CD14-positive monocyte (primary cell): Measurements from ENCODE around the gene S100A16. TPM values are rescaled to one million over a fixed set of nuclear protein-coding genes. Genes with fewer than 3 reads are reported as not detected.

Source experiments
- DNase-seq, 3 donors: peaks; one replicate each; pipeline ENCODE4 v3.0.0-alpha.2; 2011 to 2022
- H2AFZ ChIP-seq: 2 replicates; pipeline ENCODE4 v1.6.0; 2012; ENCODE audit warnings: mild to moderate bottlenecking, low read depth, low read length, inconsistent platforms; ENCODE audit not compliant: insufficient read depth, poor library complexity, severe bottlenecking
- H3K27ac ChIP-seq, 2 donors: 1 replicate in 1 of 2; 2 replicates in 1 of 2; pipeline ENCODE4 v1.5.1; 2012 to 2013; ENCODE audit warnings: low read length in 2 of 2, control low read depth in 1 of 2, inconsistent platforms in 1 of 2, low read depth in 1 of 2, mild to moderate bottlenecking in 1 of 2
- H3K27me3 ChIP-seq, 2 donors: one replicate each; pipeline versions ENCODE4 v1.6.0 to v1.6.1; 2011 to 2013; ENCODE audit warnings: low read length in 2 of 2; ENCODE audit not compliant: control insufficient read depth in 2 of 2, insufficient read depth in 2 of 2
- H3K36me3 ChIP-seq, 2 donors: replicated peaks in 1 of 2; 1 replicate in 1 of 2; 2 replicates in 1 of 2; pipeline versions ENCODE4 v1.5.1 to v1.6.1; 2012 to 2013; ENCODE audit warnings: low read length in 2 of 2, control low read depth in 1 of 2, inconsistent platforms in 1 of 2, mild to moderate bottlenecking in 1 of 2; ENCODE audit not compliant: insufficient read depth in 2 of 2, control insufficient read depth in 1 of 2
- H3K4me1 ChIP-seq, 2 donors: 1 replicate in 1 of 2; 2 replicates in 1 of 2; pipeline versions ENCODE4 v1.5.1 to v1.6.1; 2012 to 2013; ENCODE audit warnings: low read length in 2 of 2, control low read depth in 1 of 2, inconsistent platforms in 1 of 2, mild to moderate bottlenecking in 1 of 2, moderate library complexity in 1 of 2; ENCODE audit not compliant: insufficient read depth in 2 of 2, control insufficient read depth in 1 of 2
- H3K4me2 ChIP-seq: replicated peaks from 2 replicates; pipeline ENCODE3; 2012; ENCODE audit warnings: low read length, moderate library complexity, mild to moderate bottlenecking; ENCODE audit not compliant: poor library complexity, severe bottlenecking; ENCODE audit errors: extremely low read depth
- H3K4me3 ChIP-seq, 3 experiments: fragments of 200-600 bp in 1 of 3; sonication (generic) in 1 of 3; replicated peaks in 1 of 3; 1 replicate in 2 of 3; 2 replicates in 1 of 3; pipeline ENCODE4 v1.5.1; 2011 to 2013; ENCODE audit warnings: low read length in 3 of 3, mild to moderate bottlenecking in 3 of 3, control low read depth in 2 of 3, low read depth in 2 of 3, inconsistent platforms in 1 of 3, moderate library complexity in 1 of 3
- H3K79me2 ChIP-seq: 2 replicates; pipeline ENCODE4 v1.6.0; 2012; ENCODE audit warnings: mild to moderate bottlenecking, control low read depth, inconsistent platforms, low read length, moderate library complexity; ENCODE audit not compliant: insufficient read depth
- H3K9ac ChIP-seq: 2 replicates; pipeline ENCODE4 v1.6.0; 2017; ENCODE audit warnings: low read length, mild to moderate bottlenecking; ENCODE audit not compliant: insufficient read depth, poor library complexity, severe bottlenecking
- H3K9me3 ChIP-seq, 2 donors: replicated peaks in 1 of 2; 1 replicate in 1 of 2; 2 replicates in 1 of 2; pipeline versions ENCODE4 v1.5.1 to v1.6.1; 2012 to 2013; ENCODE audit warnings: low read length in 2 of 2, control low read depth in 1 of 2; ENCODE audit not compliant: control insufficient read depth in 1 of 2, insufficient read depth in 1 of 2
- H4K20me1 ChIP-seq: 2 replicates; pipeline ENCODE4 v1.6.0; 2012; ENCODE audit warnings: mild to moderate bottlenecking, low read length, control low read depth, moderate library complexity; ENCODE audit not compliant: insufficient read depth
- H3K27ac Mint-ChIP-seq, 7 donors: one replicate each; pipeline ENCODE4 v1.8.0; 2020; ENCODE audit warnings: mild to moderate bottlenecking in 7 of 7, mixed read lengths in 7 of 7, moderate library complexity in 6 of 7, inconsistent platforms in 2 of 7
- H3K27me3 Mint-ChIP-seq, 3 donors: one replicate each; pipeline ENCODE4 v1.8.0; 2021 to 2022; ENCODE audit warnings: low read depth in 3 of 3, mild to moderate bottlenecking in 3 of 3, mixed read lengths in 3 of 3, moderate library complexity in 3 of 3, inconsistent platforms in 1 of 3
- H3K36me3 Mint-ChIP-seq, 2 donors: one replicate each; pipeline ENCODE4 v1.8.0; 2020; ENCODE audit warnings: mixed read lengths in 2 of 2, inconsistent platforms in 1 of 2, mild to moderate bottlenecking in 1 of 2
- H3K4me1 Mint-ChIP-seq: one replicate; pipeline ENCODE4 v1.8.0; 2020; ENCODE audit warnings: mild to moderate bottlenecking, mixed read lengths
- H3K4me3 Mint-ChIP-seq, 2 donors: one replicate each; pipeline ENCODE4 v1.8.0; 2020; ENCODE audit warnings: mild to moderate bottlenecking in 2 of 2, mixed read lengths in 2 of 2, moderate library complexity in 1 of 2
- H3K9me3 Mint-ChIP-seq, 7 donors: one replicate each; pipeline ENCODE4 v1.8.0; 2020 to 2022; ENCODE audit warnings: mixed read lengths in 7 of 7, mild to moderate bottlenecking in 6 of 7, moderate library complexity in 6 of 7, inconsistent platforms in 2 of 7
- WGBS: methylation state at CpG from one replicate; pipeline ENCODE4 v1.1.5; 2013; ENCODE audit warnings: missing lambda C conversion rate; ENCODE audit not compliant: insufficient coverage; 5-methylcytosine and 5-hydroxymethylcytosine counted together
- intact Hi-C, 2 donors: fragments of 100-400 bp; cut with micrococcal nuclease; formaldehyde crosslinking; loops; one replicate each; pipeline versions ENCODE4 v1.15.0 to v1.15.1; 2023
- polyA plus RNA-seq, 3 donors: library from polyadenylated mRNA; depleted of rRNA in 1 of 3; unstranded in 2 of 3; stranded (reverse) in 1 of 3; fragments of 300-500 nt in 2 of 3; fragments of >200 nt in 1 of 3; fragmentation: Illumina TruSeq in 2 of 3; gene quantifications; 1 replicate in 2 of 3; 2 replicates in 1 of 3; pipeline ENCODE4 v1.2.3, GENCODE V29; 2012 to 2021
- TF ChIP-seq, protein P1 (sequence below): fragments of 200-600 bp; IDR thresholded peaks from one replicate; pipeline ENCODE4 v1.8.0; 2022; ENCODE audit warnings: antibody characterized with exemption, mild to moderate bottlenecking

Gene S100A16
- polyA plus RNA-seq, 3 donors, result not detected

DNA sequence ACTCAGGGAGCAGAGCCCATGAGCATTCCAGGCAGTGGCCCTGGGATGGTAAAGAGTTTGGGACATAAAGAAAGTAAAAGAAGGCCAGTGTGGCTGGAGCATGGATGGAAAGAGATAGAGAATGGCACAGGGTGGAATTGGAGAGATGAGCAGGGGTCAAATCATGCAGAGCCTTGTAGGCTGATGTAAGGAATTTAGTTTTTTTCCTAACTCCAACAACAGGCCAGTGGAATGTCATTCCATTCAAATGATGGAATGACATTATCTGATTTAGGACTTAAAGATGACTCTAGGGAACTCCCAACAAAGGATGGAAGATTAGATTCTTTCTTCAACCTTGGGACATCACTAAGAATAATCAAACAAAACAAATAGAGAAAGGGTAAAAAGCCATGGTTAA, 34.4 kb downstream of the S100A16 start:
- Mint-ChIP-seq H3K36me3 (no peaks in the 10 kb centered on the region), H3K27me3 (peaks cover 1 to 7% (median 2%) of the 10 kb centered on the region in 3 donors), H3K4me1 (peaks cover 17% of the 10 kb centered on the region), H3K4me3 (no peak overlapping the region), H3K9me3 (peaks cover 0 to 6% (median 0%) of the 10 kb centered on the region in 7 donors), H3K27ac (no peak overlapping the region)
- no peaks in the 10 kb centered on the region for H3K9me3 ChIP-seq
- no peaks in the 10 kb centered on the region for H3K79me2 ChIP-seq
- DNase-seq, result no peak
- H3K4me1 ChIP-seq, result peaks cover 11 to 16% of the 10 kb centered on the region in 2 donors
- H3K27me3 ChIP-seq, result no peaks in the 10 kb centered on the region
- H4K20me1 ChIP-seq, result no peaks in the 10 kb centered on the region
- H3K36me3 ChIP-seq, result no peaks in the 10 kb centered on the region
- no peak overlapping the region for H3K4me2 ChIP-seq
- intact Hi-C loops, result loop anchor here (10.0 kb wide), 2 partner anchors 46 to 214 kb away; partner anchors contain the start of genes S100A1 (in 1 of the 2) and S100A13 (in 1 of the 2)
- H3K4me3 ChIP-seq, result no peak overlapping the region
- H3K9ac ChIP-seq, result no peak overlapping the region
- TF ChIP-seq, protein P1, sequence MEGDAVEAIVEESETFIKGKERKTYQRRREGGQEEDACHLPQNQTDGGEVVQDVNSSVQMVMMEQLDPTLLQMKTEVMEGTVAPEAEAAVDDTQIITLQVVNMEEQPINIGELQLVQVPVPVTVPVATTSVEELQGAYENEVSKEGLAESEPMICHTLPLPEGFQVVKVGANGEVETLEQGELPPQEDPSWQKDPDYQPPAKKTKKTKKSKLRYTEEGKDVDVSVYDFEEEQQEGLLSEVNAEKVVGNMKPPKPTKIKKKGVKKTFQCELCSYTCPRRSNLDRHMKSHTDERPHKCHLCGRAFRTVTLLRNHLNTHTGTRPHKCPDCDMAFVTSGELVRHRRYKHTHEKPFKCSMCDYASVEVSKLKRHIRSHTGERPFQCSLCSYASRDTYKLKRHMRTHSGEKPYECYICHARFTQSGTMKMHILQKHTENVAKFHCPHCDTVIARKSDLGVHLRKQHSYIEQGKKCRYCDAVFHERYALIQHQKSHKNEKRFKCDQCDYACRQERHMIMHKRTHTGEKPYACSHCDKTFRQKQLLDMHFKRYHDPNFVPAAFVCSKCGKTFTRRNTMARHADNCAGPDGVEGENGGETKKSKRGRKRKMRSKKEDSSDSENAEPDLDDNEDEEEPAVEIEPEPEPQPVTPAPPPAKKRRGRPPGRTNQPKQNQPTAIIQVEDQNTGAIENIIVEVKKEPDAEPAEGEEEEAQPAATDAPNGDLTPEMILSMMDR, result no peak
- no peak overlapping the region for H3K27ac ChIP-seq
- H2AFZ ChIP-seq, result no peak overlapping the region

DNA sequence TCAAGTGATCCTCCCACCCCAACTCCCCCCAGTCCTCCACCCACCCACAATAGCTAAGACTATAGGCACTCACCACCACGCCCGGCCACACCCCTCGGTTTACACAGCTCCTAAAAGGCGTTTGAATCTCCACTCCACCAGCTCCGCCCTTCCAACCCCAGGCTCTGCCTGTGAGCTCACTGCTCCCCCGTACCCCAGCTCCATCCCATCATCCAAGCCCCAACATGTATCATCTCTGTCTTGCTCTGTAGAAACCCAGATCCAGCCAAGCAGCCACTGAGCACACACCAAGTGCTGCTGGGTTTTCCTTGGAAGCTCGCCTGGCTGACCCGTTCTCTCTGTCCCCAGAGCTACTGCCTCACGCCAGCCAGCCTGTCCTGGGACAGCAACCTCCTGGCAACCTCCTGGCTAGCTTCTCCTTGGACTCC, 35.3 kb downstream of the S100A16 start:
- Histone ChIP-seq H3K4me3 (no peak overlapping the region), H3K4me2 (no peak overlapping the region), H3K27me3 (no peaks in the 10 kb centered on the region), H2AFZ (no peak overlapping the region), H3K9me3 (no peaks in the 10 kb centered on the region), H3K4me1 (peaks cover 20 to 24% of the 10 kb centered on the region in 2 donors), H3K27ac (no peak overlapping the region), H3K79me2 (no peaks in the 10 kb centered on the region), H3K9ac (no peak overlapping the region), H3K36me3 (no peaks in the 10 kb centered on the region), H4K20me1 (no peaks in the 10 kb centered on the region)
- WGBS, result 73% methylated on average over 9 of the region's 9 CpGs
- TF ChIP-seq, protein P1, result no peak
- no peak for DNase-seq
- H3K36me3 Mint-ChIP-seq, result no peaks in the 10 kb centered on the region
- peaks cover 0 to 3% (median 0%) of the 10 kb centered on the region in 7 donors for H3K9me3 Mint-ChIP-seq
- intact Hi-C loops, result loop anchor here (10.0 kb wide), 2 partner anchors 47 to 213 kb away; partner anchors contain the start of genes S100A1 (in 1 of the 2) and S100A13 (in 1 of the 2)
- peak overlapping the region in 1 of 7 donors; percentile 63 for H3K27ac Mint-ChIP-seq
- H3K27me3 Mint-ChIP-seq, result peaks cover 1 to 7% (median 2%) of the 10 kb centered on the region in 3 donors
- peaks cover 25% of the 10 kb centered on the region for H3K4me1 Mint-ChIP-seq
- peak overlapping the region in 1 of 2 donors; percentile 22 for H3K4me3 Mint-ChIP-seq
